Measurements from ENCODE around the gene LAMA2.

DNA sequence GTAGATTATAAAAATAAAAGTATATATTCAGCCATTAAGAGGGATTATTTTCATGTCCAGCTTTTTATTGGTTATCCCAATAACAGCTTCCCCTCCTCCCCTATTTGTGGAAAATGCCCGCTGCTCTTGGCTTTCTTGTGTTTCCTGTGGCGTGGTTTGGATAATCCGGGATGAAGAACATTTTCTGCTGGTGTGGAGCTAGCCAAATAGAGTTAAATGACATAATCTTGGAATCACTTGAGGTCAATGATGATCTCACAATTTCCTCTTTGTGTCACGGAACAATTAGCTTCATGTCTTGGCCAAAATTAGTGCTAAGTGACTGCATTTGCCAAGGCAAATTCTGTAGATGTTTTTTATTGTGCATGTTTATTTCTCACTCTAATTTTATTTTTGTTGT is 394.0 kb downstream of the LAMA2 start:
- TF ChIP-seq GATA2 (IDR thresholded peaks at IDR 0.05; ENCODE audit: low read depth, low read length): no peak
- TF ChIP-seq GATA3 (IDR thresholded peaks at IDR 0.05; ENCODE audit: low read depth, low read length): no peak

All from SH-SY5Y (cell line).